RWPE2 (cell line): ENCODE data around the gene RAB1B.

Source experiments
- ATAC-seq: fragments of 200-7000 bp; cut with Tn5 transposase; 3 replicates; pipeline ENCODE4 v1.9.1; 2021; ENCODE audit warnings: low read depth
- DNase-seq: peaks from one replicate; pipeline ENCODE4 v3.0.0-alpha.2; 2020; ENCODE audit warnings: low spot score
- H3K27ac ChIP-seq: fragments of 450-650 bp; 2 replicates; pipeline ENCODE4 v1.5.1; 2017; ENCODE audit warnings: mild to moderate bottlenecking; ENCODE audit not compliant: poor library complexity, severe bottlenecking
- H3K27me3 ChIP-seq: fragments of 250-450 bp; sonication (Bioruptor Pico); 2 replicates; pipeline ENCODE4 v1.5.1; 2021; ENCODE audit warnings: mild to moderate bottlenecking, moderate library complexity; ENCODE audit not compliant: insufficient read depth, poor library complexity, severe bottlenecking
- H3K36me3 ChIP-seq: fragments of 250-450 bp; sonication (Bioruptor Pico); 2 replicates; pipeline ENCODE4 v1.5.1; 2020; ENCODE audit warnings: low read depth, mild to moderate bottlenecking, moderate library complexity
- H3K4me1 ChIP-seq: fragments of 250-450 bp; sonication (Bioruptor Pico); 2 replicates; pipeline ENCODE4 v1.5.1; 2021; ENCODE audit warnings: mild to moderate bottlenecking, moderate library complexity; ENCODE audit not compliant: insufficient read depth, poor library complexity, severe bottlenecking
- H3K4me3 ChIP-seq: fragments of 250-450 bp; sonication (Bioruptor Pico); 2 replicates; pipeline ENCODE4 v1.5.1; 2021; ENCODE audit warnings: mild to moderate bottlenecking, moderate library complexity; ENCODE audit not compliant: severe bottlenecking
- H3K9me3 ChIP-seq: fragments of 250-450 bp; sonication (Bioruptor Pico); 2 replicates; pipeline ENCODE4 v1.5.1; 2021; ENCODE audit warnings: mild to moderate bottlenecking, moderate library complexity; ENCODE audit not compliant: severe bottlenecking
- CTCF ChIP-seq: fragments of 450-650 bp; IDR thresholded peaks from one replicate; pipeline ENCODE4 v1.5.1; 2017; ENCODE audit warnings: mild to moderate bottlenecking, moderate library complexity; ENCODE audit not compliant: poor library complexity, severe bottlenecking

The RAB1B gene

GRCh38 chr11:66322732-66323427, 54.4 kb downstream of the RAB1B start:
- no peaks in the 10 kb centered on the region for H3K36me3 ChIP-seq
- no peak for TF ChIP-seq CTCF
- DNase-seq = no peak
- no peak overlapping the region for H3K4me3 ChIP-seq
- no peaks in the 10 kb centered on the region for H3K27me3 ChIP-seq
- H3K9me3 ChIP-seq = peaks cover 3% of the 10 kb centered on the region
- no peak for ATAC-seq
- no peak overlapping the region for H3K27ac ChIP-seq
- peaks cover 27% of the 10 kb centered on the region for H3K4me1 ChIP-seq

GRCh38 chr11:66323684-66324083, 55.2 kb downstream of the RAB1B start:
- H3K36me3 ChIP-seq = no peaks in the 10 kb centered on the region
- ATAC-seq = no peak
- peaks cover 3% of the 10 kb centered on the region for H3K9me3 ChIP-seq
- no peak for DNase-seq
- no peak overlapping the region for H3K27ac ChIP-seq
- no peak for TF ChIP-seq CTCF
- H3K4me3 ChIP-seq = no peak overlapping the region
- peaks cover 29% of the 10 kb centered on the region for H3K4me1 ChIP-seq
- H3K27me3 ChIP-seq = no peaks in the 10 kb centered on the region

GRCh38 chr11:66324664-66325063, 56.2 kb downstream of the RAB1B start:
- peaks cover 29% of the 10 kb centered on the region for H3K4me1 ChIP-seq
- H3K27ac ChIP-seq = peak overlapping the region; percentile 92
- peaks cover 3% of the 10 kb centered on the region for H3K9me3 ChIP-seq
- no peak for TF ChIP-seq CTCF
- ATAC-seq = no peak
- H3K36me3 ChIP-seq = no peaks in the 10 kb centered on the region
- no peak overlapping the region for H3K4me3 ChIP-seq
- H3K27me3 ChIP-seq = no peaks in the 10 kb centered on the region
- DNase-seq = no peak

GRCh38 chr11:66325263-66325671, 56.8 kb downstream of the RAB1B start:
- H3K27me3 ChIP-seq = no peaks in the 10 kb centered on the region
- peaks cover 29% of the 10 kb centered on the region for H3K4me1 ChIP-seq
- peak overlapping the region; percentile 92 for H3K27ac ChIP-seq
- H3K4me3 ChIP-seq = no peak overlapping the region
- no peak for TF ChIP-seq CTCF
- H3K9me3 ChIP-seq = no peaks in the 10 kb centered on the region
- no peak for DNase-seq
- no peak for ATAC-seq
- H3K36me3 ChIP-seq = no peaks in the 10 kb centered on the region
